CD4-positive, alpha-beta T cell treated with Interferon gamma for 1 hour (primary cell): ENCODE data around the gene DNAAF1.
"Not testable (repeated sequence)": the region's sequence is repeated elsewhere in the genome, so short reads cannot be mapped to it uniquely, and the experiment has no call there.

Experiments used
- DNase-seq: peaks from one replicate; pipeline ENCODE4 v3.0.0-alpha.2; 2020

DNAAF1 gene

DNA sequence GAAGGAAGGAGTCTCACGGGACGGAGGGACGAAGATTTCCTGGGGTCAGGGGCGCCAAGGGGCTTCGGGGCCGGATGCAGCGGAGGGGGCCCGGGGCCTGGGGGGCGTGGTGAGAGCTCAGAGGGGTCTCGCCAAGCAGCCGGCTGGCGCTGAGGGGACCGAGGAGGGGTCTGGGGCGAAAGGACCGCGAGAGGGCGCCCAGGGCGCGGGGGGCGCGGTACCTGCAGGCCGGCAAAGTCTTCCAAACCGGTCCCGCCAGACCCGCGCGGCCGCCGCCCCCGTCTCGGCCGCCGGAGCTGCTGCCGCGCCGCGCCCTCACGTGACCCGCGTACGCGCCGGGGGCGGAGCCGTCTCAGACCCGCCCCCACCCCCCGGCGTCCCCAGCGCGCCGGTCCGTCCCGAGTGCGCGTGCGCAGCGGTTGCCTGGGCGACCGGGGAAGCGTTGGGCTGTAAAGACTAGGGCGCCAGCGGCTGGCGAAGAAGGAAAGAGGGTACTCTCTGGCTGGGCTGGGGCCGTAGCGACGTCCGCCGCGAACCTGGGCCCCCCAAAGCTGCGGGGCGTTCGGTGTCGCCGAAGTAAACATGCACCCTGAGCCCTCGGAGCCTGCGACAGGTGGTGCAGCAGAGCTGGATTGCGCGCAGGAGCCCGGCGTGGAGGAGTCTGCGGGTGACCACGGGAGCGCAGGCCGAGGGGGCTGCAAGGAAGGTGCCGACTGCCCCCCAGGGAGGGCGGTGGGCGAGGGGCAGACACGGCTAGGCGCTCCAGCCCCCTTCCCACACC is at the start of gene DNAAF1, which contains the start of gene HSDL1:
TSS of gene DNAAF1 (plus strand) at position 450 of the 781 bp plus-strand sequence. CDS start at position 583, 133 bp downstream.
TSS of gene HSDL1 (minus strand) at position 319 of the 781 bp plus-strand sequence. CDS start 13,856 bp downstream, outside the sequence.
- peak; percentile 91 for DNase-seq

DNA sequence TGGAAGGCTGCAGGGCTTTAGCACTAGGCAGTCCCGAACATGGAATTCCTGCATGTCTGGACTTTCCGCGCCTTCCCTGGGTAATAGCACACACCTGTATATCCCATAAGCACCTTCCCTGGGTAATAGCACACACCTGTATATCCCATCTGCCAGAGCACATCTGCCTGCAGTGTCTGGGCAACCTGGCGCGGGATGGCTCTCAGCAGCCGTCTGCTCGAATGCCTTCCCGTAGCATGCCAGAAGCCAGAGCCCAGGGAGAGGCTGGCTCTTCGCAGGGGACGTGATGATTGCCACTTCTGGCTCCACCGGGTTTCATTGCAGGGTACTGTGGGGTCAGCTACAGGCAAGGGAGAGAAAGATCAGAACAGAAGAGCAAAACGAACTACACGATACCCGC is 49.6 kb upstream of the DNAAF1 start:
- DNase-seq, result no peak

DNA sequence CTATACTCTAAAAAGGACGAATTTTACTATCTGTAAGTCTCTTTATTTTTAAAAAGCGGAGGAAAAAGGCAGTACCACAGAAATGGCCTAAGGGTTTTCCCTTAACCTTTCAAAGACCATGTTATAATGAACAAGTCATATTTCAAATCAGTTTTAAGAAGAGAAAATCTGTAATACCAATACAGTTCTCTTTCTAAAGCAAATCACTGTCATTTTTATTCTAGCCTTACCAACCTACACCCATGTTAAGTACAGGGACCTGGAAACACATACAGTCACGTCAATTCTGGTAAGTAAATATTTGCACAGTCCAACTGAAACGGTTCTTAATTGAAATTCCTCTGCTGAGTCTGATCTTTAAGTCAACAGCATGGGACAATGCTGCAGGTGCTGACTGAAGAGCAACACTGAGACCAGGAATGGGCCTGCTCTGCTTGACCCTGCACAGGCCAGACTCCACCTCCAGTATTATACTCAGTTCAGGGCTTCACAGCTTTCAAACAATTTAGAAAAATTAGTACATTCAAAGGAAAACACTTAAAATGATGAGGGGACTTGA is 48.6 kb upstream of the DNAAF1 start:
- no peak for DNase-seq

DNA sequence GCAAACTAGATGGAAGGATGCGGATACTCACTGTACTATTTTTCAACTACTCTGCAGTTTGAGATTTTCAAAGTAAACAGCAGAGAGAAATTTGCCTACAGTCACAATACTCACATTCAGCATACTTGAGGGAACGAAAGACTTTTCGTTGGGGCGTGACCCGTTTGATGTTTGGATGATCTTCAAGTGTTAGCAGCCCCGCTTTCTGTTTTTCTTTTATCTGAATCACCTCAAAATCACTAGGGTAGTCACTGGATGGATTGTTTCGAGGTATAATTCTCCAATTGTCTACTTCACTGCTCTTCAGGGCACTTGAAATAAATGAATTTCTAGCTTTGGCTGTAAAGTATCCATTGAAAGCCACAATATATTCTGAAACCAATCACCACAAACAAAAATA is 46.2 kb upstream of the DNAAF1 start:
- DNase-seq, result no peak

DNA sequence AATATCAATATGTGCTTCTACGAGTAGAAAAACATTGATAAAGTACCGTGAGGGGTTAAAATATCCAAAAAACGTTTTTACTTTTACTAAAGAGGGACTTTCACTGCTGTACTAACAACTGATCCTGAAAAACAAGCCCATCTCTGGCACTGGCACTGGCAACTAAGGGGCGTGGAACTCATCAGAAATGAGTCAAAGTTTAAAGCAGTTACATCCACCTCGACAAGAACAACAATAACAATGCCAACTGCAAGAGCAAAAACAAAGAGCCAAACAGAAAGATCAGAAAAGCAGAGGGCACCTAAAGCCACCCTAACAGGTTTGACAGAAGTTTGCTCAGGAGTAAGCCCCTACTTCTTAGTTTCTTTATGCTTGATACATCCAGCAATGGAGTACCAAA is 41.4 kb upstream of the DNAAF1 start:
- no peak for DNase-seq

DNA sequence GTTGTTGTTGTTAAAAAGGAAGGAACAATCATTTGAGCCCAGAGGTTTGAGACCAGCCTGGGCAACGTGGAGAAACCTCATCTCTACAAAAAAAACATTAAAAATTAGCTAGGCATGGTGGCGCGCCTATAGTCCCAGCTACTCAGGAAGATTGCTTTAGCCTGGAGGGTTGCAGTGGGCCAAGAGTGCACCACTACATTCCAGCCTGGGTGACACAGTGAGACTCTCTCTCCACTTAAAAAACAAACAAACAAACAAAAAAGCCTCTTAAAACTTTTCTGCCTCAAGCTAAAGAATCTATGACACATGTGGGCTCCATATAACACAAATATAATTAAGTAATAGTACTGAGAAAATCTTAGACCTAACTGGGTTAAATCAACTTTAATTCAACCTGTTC is 40.9 kb upstream of the DNAAF1 start:
- DNase-seq, result no peak

DNA sequence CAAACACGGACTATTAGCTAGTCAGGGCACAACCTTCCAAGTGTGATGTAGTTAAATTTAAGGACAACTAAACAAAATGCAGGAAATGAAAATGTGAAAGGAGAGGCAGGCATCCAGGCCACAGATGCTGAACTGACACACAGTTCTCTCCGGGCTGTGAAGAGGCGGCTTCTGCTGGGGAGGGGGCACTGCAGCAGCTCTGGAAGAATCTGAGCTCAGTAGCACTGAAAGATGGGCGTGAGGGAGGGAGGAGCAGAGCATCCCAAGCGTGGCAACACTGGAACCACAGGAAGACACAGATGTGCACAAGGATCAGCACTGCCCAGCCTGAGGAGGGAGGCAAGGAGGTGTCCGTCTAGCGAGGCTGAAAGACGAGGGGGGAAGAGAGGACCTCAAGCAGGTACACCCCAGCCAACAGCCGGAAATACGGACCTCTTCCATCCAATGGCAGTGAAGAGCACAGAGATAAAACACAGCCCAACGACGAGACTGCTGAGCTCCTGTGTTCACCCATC is 39.8 kb upstream of the DNAAF1 start:
- no peak for DNase-seq

DNA sequence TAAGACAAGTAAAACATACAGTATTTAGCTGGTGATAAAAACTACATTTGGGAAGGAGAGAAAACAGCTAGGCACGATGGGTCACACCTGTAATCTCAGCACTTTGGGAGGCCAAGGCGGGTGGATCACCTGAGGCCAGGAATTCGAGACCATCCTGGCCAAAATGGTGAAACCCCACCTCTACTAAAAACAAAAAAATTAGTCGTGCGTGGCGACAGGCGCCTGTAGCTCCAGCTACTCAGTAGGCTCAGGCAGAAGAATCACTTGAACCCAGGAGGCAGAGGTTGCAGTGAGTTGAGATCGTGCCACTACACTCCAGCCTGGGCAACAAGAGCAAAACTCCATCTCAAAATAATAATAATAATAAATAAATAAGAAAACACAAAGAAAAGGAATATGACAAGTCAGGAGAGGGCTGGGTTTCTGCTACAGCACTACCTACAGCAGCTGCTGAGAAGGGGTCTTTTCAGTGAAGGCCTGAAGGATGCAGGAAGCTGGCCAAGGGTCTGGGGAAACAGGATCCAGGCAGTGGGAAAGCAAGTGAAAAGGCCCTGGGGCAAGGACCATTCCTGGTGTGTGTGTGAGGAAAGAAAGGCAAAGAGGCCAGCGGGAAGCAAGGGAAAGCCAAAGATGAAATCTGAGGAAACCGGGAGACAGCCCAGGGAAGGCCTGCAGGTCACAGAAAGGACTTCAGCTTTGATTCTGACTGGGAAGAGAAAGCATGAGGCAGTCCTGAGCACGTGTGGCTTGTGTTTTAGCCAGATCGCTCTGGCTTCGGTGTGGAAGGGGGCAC is 39.0 kb upstream of the DNAAF1 start:
- DNase-seq, result no peak

DNA sequence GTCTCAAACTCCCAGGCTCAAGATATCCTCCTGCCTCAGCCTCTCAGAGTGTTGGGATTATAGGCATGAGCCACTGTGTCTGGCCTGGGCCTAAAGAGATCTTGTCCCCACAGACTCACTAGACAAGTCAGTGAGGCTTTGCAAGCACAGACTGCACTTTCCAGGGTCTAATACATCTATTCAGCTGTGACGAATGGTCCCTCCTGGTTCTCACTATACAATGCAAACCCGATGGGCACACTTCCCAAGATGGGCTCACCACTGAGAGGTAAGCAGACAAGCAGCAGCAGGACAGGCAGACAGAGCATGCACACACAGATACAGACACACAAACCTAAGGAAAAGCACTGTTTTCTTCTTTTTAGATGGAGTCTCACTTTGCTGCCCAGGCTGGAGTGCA is 37.2 kb upstream of the DNAAF1 start:
- DNase-seq, result no peak

DNA sequence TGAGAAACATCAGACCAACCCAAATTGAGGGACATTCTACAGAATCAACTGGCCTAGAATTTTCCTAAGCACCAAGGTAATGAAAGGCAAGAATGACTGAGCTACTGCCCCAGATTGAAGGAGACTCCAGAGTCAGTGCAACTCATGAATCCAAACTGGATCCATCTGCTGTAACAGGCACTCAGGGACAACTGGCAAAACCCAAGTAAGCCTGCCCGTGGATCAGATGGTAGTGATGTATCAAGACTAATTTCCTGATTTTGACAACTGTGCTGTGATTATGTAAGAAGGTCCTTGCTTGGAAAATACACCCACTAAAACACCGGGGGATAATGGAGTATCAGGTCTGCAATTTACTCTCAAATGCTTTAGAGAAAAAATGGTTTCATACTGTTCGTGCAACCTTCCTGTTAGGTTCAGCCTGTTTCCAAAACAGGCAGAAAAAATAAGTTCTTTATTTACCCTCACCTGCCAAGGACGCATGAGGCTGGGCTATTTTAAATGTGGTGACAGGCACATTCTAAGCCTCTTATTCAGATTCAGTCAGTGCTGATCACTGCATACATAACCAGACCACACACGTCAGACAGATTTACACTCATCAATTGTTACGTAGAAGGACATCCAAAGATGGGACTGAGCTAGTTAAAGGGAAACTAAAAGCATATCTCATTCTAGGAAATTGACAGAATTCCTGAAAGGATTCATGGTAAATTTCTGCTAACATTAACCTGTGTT is 35.3 kb upstream of the DNAAF1 start:
- no peak for DNase-seq

DNA sequence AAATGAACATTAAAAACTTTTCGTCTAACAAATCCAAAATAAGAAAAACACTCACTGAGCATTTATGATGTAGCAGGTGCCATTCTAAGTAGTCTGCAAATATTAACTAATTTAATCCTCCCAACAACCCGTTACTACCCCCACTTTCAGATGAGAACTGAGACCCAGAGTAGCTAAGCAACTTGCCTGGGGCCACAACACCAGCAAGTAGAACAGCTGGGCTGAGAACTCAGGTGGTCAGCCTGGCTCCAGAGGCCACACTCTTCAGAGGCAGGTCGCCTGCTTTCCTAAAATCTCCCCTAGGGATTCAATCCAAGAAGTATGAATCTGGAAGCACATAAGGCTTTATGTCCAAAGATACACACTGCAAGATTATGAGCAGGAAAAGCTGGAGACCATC is 34.6 kb upstream of the DNAAF1 start:
- no peak for DNase-seq

DNA sequence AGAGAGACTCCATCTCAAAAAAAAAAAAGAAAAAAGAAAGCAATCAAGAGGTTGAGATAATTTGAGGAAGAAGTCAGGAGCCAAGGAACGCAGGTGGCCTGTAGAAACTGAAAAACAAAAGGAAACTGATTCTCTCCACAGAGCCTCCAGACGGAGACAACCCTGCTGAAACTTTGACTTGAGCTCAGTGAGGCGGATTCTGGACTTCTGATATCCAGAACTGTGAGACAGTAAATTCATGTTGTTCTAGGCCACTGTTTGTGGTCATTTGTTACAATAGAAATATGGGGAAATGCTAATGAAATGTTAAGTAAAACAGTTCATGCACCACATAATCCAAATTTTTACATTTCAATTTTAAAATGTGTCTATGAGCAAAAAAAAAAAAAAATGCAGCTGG is 33.6 kb upstream of the DNAAF1 start:
- DNase-seq, result no peak

DNA sequence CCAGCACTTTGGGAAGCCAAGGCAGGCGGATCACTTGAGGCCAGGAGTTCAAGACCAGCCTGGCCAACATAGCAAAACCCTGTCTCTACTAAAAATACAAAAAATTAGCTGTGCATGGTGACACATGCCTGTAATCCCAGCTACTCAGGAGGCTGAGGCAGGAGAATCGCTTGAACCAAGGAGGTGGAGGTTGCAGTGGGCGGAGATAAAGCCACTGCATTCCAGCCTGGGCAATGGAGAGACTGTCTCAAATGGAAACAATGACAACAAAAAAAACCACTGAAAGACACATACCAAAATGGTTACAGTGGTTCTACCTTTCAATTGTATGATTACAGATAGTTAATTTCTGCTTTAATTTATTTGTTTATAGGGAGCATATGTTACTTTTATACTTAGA is 33.2 kb upstream of the DNAAF1 start:
- DNase-seq, result not testable (repeated sequence)

DNA sequence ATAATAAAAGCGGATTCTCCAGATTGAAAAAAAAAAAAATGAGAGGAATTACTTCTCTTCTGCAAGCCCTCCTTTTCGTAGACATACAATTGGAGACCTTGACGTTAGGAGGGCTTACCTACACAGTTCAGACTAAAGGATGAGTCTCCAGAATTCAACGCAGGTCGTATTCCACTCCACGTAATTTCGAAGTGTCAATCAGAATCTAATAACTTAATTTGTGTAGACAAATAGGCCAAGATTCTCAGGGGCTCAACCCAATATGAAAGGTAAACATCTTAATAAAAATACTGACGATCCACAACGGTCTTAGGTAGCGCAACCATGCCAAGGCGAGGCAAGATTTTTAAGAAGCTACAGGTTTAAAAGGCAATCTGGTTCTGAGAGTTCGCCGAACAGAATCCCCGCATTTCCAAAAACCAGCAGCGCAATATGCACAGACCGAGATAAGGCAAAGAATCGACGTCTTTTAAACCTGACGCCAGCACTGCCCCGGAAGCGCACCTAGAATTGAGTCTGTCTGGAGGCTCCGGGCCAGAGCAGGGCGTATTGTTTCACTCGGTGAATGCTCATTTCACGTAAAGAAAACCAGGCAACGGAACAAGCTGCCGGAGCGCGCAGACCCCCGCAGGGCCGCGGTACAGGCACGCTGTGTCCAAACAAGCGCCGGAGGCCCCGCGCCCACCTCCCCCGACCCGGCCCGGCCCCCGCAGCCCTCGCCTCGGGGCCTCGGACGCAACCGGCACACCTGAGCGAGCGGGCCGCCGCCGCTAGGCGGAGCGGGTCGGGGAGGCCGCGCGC is 29.0 kb upstream of the DNAAF1 start:
- peak; percentile 60 for DNase-seq

DNA sequence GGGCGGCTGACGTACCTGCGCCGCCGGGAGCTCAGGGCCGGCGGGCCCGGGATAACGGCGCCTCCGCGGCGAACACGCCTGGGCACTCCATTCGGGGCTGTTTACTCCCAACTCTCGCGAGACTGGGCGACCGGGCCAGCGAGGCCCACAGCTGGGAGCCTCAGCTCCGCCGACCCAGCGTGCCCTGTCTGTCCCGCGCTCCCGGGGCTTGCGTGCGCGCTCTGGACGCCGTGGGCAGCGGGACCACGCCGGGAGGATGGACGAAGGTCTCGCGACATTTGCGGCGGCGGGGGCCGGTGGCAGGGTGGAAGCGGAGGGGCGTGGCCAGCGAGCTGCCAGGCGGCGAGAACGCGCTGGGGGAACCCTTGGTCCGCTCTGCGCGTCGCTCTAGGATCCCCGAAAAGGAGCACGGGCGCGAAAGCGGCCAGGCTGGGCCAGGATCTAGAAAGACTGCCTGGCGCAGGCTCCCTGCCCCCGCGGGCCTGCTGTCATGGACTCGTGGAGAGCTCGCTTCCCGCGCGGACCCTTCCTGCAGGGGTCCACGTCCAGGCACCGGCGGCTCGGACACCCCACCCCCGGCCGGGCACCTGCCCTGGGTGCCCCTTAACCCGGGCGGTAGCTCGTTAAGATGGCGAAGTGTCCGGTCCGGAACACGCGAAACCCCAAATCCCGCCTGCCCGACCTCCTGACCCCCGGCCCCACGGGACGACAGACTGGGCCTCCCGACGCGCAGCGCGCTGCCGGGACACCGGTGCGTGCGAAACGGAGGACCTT is 28.2 kb upstream of the DNAAF1 start, which contains the start of gene MBTPS1:
TSS of gene MBTPS1 (minus strand) at position 223 of the 774 bp plus-strand sequence. CDS start 15,159 bp downstream, outside the sequence.
- peak; percentile 99 for DNase-seq

DNA sequence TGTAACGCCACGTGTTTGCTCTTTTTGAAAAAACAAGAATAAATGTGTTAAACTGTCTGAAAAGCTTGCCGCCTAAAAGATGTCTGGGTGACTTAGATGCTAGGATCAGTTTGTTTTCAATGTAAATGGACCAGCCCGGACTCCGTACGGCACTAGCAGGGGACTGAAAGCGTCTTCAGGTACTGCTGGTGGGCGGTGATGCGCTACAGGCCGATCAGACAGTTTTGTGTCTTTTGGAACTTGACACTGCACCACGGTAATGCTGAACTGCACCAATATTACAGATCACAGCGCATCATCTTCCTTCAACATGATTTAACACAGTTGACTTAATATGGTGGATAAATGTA is 27.6 kb upstream of the DNAAF1 start:
- no peak for DNase-seq

DNA sequence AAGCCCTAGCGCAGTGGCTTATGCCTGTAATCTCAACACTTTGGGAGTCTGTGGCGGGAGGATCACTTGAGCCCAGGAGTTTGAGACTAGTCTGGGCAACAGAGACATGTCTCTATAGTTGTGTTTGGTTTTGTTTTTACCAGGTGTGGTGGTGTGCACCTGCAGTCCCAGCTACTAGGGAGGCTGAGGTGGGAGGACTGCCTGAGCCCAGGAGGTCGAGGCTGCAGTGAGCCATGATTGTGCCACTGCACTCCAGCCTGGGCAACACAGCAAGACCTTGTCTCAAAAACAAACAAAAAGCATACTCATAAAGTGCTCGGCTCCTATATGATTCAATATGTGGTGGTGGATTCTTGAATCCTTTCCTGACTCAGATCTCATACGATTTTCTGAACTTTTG is 26.8 kb upstream of the DNAAF1 start:
- not testable (repeated sequence) for DNase-seq

DNA sequence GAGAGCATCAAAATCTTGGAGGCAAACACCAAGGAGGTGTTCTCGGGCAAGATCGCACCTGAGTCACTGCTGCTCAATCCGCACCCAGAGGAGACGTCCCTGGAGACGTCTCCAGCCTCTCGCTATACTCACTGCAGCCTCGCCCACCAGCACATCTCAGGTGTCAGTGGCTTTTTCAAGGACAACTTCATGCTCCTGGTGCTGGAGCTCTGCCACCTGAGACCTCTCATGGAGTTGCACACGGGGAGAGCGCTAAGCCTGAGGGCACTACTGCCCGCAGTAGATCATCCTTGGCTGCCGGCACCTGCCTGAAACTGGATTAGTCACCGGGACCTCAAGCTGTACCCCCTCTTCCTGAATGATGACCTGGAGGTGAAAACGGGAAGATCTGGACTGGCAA is 25.7 kb upstream of the DNAAF1 start:
- no peak for DNase-seq

DNA sequence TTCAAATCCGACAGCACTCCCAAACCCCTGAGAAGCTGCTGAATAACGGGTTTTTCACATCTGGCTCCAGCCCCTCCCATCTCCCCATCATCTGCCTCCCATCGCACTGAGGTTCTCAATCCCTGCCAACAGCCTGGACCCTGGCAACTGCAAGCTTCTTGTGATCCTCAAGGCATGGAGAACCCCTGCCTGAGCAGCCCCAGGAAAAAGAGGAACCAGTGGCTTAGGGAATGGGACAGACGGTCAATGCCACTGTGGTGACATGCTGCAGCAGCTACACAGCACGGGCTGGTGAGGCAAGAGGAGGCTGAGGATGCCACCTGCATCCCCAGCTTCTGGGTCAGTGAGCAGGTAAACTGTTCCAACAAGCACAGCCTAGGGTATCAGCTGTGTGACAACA is 25.1 kb upstream of the DNAAF1 start:
- no peak for DNase-seq

DNA sequence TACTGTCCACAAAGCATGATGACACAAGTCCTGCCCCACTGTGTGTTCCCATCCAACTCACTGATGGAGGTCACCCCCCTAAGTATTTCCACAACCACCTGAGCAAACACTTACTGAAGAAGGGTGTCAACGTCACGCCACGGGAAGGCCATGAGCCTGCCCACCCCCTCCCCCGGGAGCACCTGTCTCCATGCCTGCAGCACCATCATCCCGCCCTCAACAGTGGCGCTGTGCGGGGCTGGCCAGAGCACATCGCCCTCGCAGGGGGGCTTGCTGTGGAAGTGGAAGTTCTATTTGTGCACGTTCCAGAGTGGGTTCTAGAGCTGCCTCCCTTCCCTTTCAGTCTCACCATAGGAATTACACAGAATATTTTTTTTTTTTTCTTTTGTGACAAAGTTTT is 24.1 kb upstream of the DNAAF1 start:
- DNase-seq, result no peak
